Measurements from ENCODE around the gene POSTN.

Gene POSTN

DNA sequence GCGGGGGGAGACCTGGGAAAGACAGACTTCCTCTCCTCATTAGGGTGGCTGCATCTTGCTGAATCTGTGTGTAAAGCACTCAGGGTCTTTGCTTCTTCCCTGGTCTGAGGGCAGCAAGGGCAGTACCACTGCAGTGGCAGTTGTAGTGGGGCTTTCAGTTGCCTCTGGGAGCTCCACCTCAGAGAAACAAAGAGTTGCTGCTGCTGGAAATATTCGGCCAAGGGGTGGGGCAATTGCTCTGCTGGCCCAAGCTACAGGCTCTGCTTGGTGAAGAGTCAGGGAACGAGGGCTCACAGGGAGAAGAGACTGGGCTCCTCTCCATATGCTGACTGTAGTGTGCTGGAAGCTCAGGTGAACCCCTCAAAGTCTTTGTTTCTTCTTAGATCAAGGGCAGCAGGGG, 52.5 kb downstream of the POSTN start:
- no CpG with 5 or more reads among the region's 3 CpGs for WGBS (ENCODE audit: extremely low coverage, insufficient coverage, insufficient read length)
- no peak for DNase-seq
- no peak overlapping the region for H4K8ac ChIP-seq (ENCODE audit: low read depth, low read length)
- no peak overlapping the region for H3K4ac ChIP-seq (ENCODE audit: low read depth, low read length)
- no peaks in the 10 kb centered on the region for H3K27me3 ChIP-seq (ENCODE audit: insufficient read depth, low read length)
- no peak overlapping the region for H3K14ac ChIP-seq (ENCODE audit: low read length)
- no peak overlapping the region for H4K12ac ChIP-seq (ENCODE audit: low read depth, low read length)
- H3K79me1 ChIP-seq (ENCODE audit: low read length) = no peaks in the 10 kb centered on the region
- H2BK12ac ChIP-seq (ENCODE audit: low read length) = no peak overlapping the region
- no peak overlapping the region for H2AK5ac ChIP-seq (ENCODE audit: low read length)
- no peak overlapping the region for H3K4me2 ChIP-seq (ENCODE audit: low read length)
- H4K91ac ChIP-seq (ENCODE audit: low read depth, low read length) = no peak overlapping the region
- peaks cover 9% of the 10 kb centered on the region for H3K9me3 ChIP-seq (ENCODE audit: insufficient read depth, low read depth, low read length)
- H3K4me3 ChIP-seq (ENCODE audit: low read depth, low read length) = no peak overlapping the region
- H3K23ac ChIP-seq (ENCODE audit: low read length) = no peak overlapping the region
- no peaks in the 10 kb centered on the region for H3K36me3 ChIP-seq (ENCODE audit: control insufficient read depth in 1 of 2, insufficient read depth in 2 of 2, low read length in 2 of 2)
- no peak overlapping the region for H2AFZ ChIP-seq (ENCODE audit: insufficient read depth, low read length, poor library complexity)
- no peaks in the 10 kb centered on the region for H3K4me1 ChIP-seq (ENCODE audit: control insufficient read depth in 1 of 2, insufficient read depth in 2 of 2, low read length in 2 of 2)
- H2BK120ac ChIP-seq (ENCODE audit: insufficient read depth, low read length, poor library complexity) = no peak overlapping the region
- H3K79me2 ChIP-seq (ENCODE audit: control insufficient read depth, insufficient read depth, low read length, poor library complexity) = no peaks in the 10 kb centered on the region
- H3K18ac ChIP-seq (ENCODE audit: low read length) = no peak overlapping the region
- H3K9ac ChIP-seq (ENCODE audit: low read length) = no peak overlapping the region
- no peak overlapping the region for H2BK5ac ChIP-seq (ENCODE audit: low read depth, low read length, poor library complexity)
- no peak overlapping the region for H3K27ac ChIP-seq (ENCODE audit: low read depth, low read length)

DNA sequence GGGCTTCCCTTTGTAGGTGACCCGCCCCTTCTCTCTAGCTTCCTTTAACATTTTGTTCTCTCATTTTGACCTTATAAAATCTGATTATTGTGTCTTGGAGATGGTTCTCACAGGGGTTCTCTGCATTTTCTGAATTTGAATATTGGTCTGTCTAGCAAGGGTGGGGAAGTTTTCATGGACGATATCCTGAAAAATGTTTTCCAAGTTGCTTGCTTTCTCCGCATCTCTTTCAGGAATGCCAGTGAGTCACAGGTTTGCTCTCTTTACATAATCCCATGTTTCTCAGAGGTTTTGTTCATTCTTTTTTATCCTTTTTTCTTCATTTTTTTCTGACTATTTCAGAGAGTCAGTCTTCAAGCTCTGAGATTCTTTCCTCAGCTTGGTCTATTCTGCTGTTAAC, 53.6 kb downstream of the POSTN start:
- H3K9me3 ChIP-seq (ENCODE audit: insufficient read depth, low read depth, low read length) = peaks cover 8% of the 10 kb centered on the region
- H3K23ac ChIP-seq (ENCODE audit: low read length) = no peak overlapping the region
- H3K27ac ChIP-seq (ENCODE audit: low read depth, low read length) = no peak overlapping the region
- H4K91ac ChIP-seq (ENCODE audit: low read depth, low read length) = no peak overlapping the region
- H3K27me3 ChIP-seq (ENCODE audit: insufficient read depth, low read length) = no peaks in the 10 kb centered on the region
- H3K79me1 ChIP-seq (ENCODE audit: low read length) = no peaks in the 10 kb centered on the region
- no peak overlapping the region for H2BK5ac ChIP-seq (ENCODE audit: low read depth, low read length, poor library complexity)
- H3K14ac ChIP-seq (ENCODE audit: low read length) = no peak overlapping the region
- no peak overlapping the region for H3K18ac ChIP-seq (ENCODE audit: low read length)
- H3K4me1 ChIP-seq (ENCODE audit: control insufficient read depth in 1 of 2, insufficient read depth in 2 of 2, low read length in 2 of 2) = no peaks in the 10 kb centered on the region
- H2BK120ac ChIP-seq (ENCODE audit: insufficient read depth, low read length, poor library complexity) = no peak overlapping the region
- H3K9ac ChIP-seq (ENCODE audit: low read length) = no peak overlapping the region
- no peak overlapping the region for H4K12ac ChIP-seq (ENCODE audit: low read depth, low read length)
- H3K79me2 ChIP-seq (ENCODE audit: control insufficient read depth, insufficient read depth, low read length, poor library complexity) = no peaks in the 10 kb centered on the region
- no peak overlapping the region for H2AK5ac ChIP-seq (ENCODE audit: low read length)
- H3K36me3 ChIP-seq (ENCODE audit: control insufficient read depth in 1 of 2, insufficient read depth in 2 of 2, low read length in 2 of 2) = no peaks in the 10 kb centered on the region
- no peak overlapping the region for H2AFZ ChIP-seq (ENCODE audit: insufficient read depth, low read length, poor library complexity)
- no peak overlapping the region for H4K8ac ChIP-seq (ENCODE audit: low read depth, low read length)
- H3K4me2 ChIP-seq (ENCODE audit: low read length) = no peak overlapping the region
- no peak overlapping the region for H3K4me3 ChIP-seq (ENCODE audit: low read depth, low read length)
- H3K4ac ChIP-seq (ENCODE audit: low read depth, low read length) = no peak overlapping the region
- WGBS (ENCODE audit: extremely low coverage, insufficient coverage, insufficient read length) = no CpG with 5 or more reads among the region's 3 CpGs
- H2BK12ac ChIP-seq (ENCODE audit: low read length) = no peak overlapping the region
- peak in 1 of 2 donors; percentile 1 for DNase-seq

DNA sequence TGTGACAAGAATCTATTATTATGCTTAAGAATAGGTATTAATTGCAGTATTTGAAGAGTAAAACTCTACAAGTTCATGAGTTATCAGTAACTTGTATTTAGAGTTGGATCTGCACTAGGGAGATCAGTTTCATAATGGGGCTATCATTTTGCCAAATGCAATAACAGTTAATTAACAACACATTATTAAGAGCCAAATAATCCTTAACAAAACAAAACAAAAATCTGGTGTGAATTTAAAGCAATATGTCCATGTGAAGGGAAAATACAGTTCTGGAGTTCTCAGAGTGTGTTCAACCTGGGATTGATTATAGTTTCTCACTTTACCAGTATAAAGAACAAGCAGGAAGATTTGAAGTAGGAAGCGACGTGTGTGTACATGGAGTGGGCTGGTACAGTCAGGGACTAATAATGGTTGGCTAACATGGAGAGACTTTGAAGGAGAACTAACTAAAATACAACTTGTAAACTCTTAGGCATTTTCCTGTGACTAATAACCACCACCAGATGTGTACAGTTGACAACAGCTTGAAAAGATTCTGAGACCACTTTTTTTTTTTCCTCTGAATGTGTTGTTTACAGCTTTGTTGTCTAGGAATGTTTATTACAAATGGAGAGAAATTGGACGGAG, 58.5 kb downstream of the POSTN start:
- Histone ChIP-seq H3K4me2 (ENCODE audit: low read length) (no peak overlapping the region), H3K27me3 (ENCODE audit: insufficient read depth, low read length) (no peaks in the 10 kb centered on the region), H2BK5ac (ENCODE audit: low read depth, low read length, poor library complexity) (no peak overlapping the region), H3K79me2 (ENCODE audit: control insufficient read depth, insufficient read depth, low read length, poor library complexity) (no peaks in the 10 kb centered on the region), H4K8ac (ENCODE audit: low read depth, low read length) (no peak overlapping the region), H2AK5ac (ENCODE audit: low read length) (no peak overlapping the region), H3K4me3 (ENCODE audit: low read depth, low read length) (no peak overlapping the region), H3K4ac (ENCODE audit: low read depth, low read length) (no peak overlapping the region), H4K12ac (ENCODE audit: low read depth, low read length) (no peak overlapping the region), H3K23ac (ENCODE audit: low read length) (no peak overlapping the region), H2BK12ac (ENCODE audit: low read length) (no peak overlapping the region), H3K4me1 (ENCODE audit: control insufficient read depth in 1 of 2, insufficient read depth in 2 of 2, low read length in 2 of 2) (no peaks in the 10 kb centered on the region), H3K18ac (ENCODE audit: low read length) (no peak overlapping the region), H2BK120ac (ENCODE audit: insufficient read depth, low read length, poor library complexity) (no peak overlapping the region), H4K91ac (ENCODE audit: low read depth, low read length) (no peak overlapping the region), H3K9ac (ENCODE audit: low read length) (no peak overlapping the region), H3K36me3 (ENCODE audit: control insufficient read depth in 1 of 2, insufficient read depth in 2 of 2, low read length in 2 of 2) (no peaks in the 10 kb centered on the region), H3K79me1 (ENCODE audit: low read length) (no peaks in the 10 kb centered on the region), H3K27ac (ENCODE audit: low read depth, low read length) (no peak overlapping the region), H3K14ac (ENCODE audit: low read length) (no peak overlapping the region), H3K9me3 (ENCODE audit: insufficient read depth, low read depth, low read length) (no peaks in the 10 kb centered on the region), H2AFZ (ENCODE audit: insufficient read depth, low read length, poor library complexity) (no peak overlapping the region)
- DNase-seq = no peak
- WGBS (ENCODE audit: extremely low coverage, insufficient coverage, insufficient read length) = no CpG with 5 or more reads among the region's 3 CpGs

DNA sequence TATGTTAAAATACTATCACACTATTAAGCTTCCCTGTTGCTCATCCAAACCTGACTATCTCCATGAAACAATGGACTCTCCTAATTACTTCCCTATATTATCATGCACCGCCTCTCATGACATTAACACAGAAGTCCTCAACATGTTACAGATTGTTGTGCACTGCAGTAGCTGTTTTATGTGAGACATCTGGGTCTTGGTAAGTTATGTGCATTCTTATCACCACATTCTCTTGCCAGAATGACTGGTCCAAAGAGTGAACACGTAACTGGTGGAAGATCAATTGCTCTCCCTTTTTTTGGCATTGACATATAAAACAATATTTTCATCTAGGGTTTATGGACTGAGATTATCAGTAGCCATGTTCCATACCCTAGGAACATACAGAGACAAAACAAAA, 59.4 kb downstream of the POSTN start:
- Histone ChIP-seq H3K14ac (ENCODE audit: low read length) (no peak overlapping the region), H3K79me1 (ENCODE audit: low read length) (no peaks in the 10 kb centered on the region), H3K4me1 (ENCODE audit: control insufficient read depth in 1 of 2, insufficient read depth in 2 of 2, low read length in 2 of 2) (no peaks in the 10 kb centered on the region), H3K4ac (ENCODE audit: low read depth, low read length) (no peak overlapping the region), H2BK120ac (ENCODE audit: insufficient read depth, low read length, poor library complexity) (no peak overlapping the region), H3K9me3 (ENCODE audit: insufficient read depth, low read depth, low read length) (no peaks in the 10 kb centered on the region), H3K27me3 (ENCODE audit: insufficient read depth, low read length) (no peaks in the 10 kb centered on the region), H3K27ac (ENCODE audit: low read depth, low read length) (no peak overlapping the region), H2BK12ac (ENCODE audit: low read length) (no peak overlapping the region), H3K18ac (ENCODE audit: low read length) (no peak overlapping the region), H4K8ac (ENCODE audit: low read depth, low read length) (no peak overlapping the region), H3K4me3 (ENCODE audit: low read depth, low read length) (no peak overlapping the region), H3K4me2 (ENCODE audit: low read length) (no peak overlapping the region), H3K36me3 (ENCODE audit: control insufficient read depth in 1 of 2, insufficient read depth in 2 of 2, low read length in 2 of 2) (no peaks in the 10 kb centered on the region), H2AFZ (ENCODE audit: insufficient read depth, low read length, poor library complexity) (no peak overlapping the region), H3K9ac (ENCODE audit: low read length) (no peak overlapping the region), H3K23ac (ENCODE audit: low read length) (no peak overlapping the region), H4K91ac (ENCODE audit: low read depth, low read length) (no peak overlapping the region), H2AK5ac (ENCODE audit: low read length) (no peak overlapping the region), H2BK5ac (ENCODE audit: low read depth, low read length, poor library complexity) (no peak overlapping the region), H3K79me2 (ENCODE audit: control insufficient read depth, insufficient read depth, low read length, poor library complexity) (no peaks in the 10 kb centered on the region), H4K12ac (ENCODE audit: low read depth, low read length) (no peak overlapping the region)
- no CpG with 5 or more reads among the region's 2 CpGs for WGBS (ENCODE audit: extremely low coverage, insufficient coverage, insufficient read length)
- DNase-seq = no peak
